Memory B cell (primary cell): ENCODE data around the gene KDM6B.
"Not testable (repeated sequence)": the region's sequence is repeated elsewhere in the genome, so short reads cannot be mapped to it uniquely, and the experiment has no call there.

Experiments used
- ATAC-seq: fragments of 150-1000 bp; cut with Tn5 transposase; 2 replicates; pipeline ENCODE4 v1.10.0; 2021; ENCODE audit warnings: low read depth, mild to moderate bottlenecking, moderate library complexity
- DNase-seq, 2 donors: peaks; one replicate each; pipeline ENCODE4 v3.0.0; 2022; ENCODE audit warnings: low spot score in 2 of 2
- H3K27ac Mint-ChIP-seq: one replicate; pipeline ENCODE4 v1.8.0; 2022; ENCODE audit warnings: mild to moderate bottlenecking, moderate library complexity, mixed read lengths
- H3K27me3 Mint-ChIP-seq: one replicate; pipeline ENCODE4 v1.8.0; 2022; ENCODE audit warnings: mixed read lengths
- H3K36me3 Mint-ChIP-seq: one replicate; pipeline ENCODE4 v1.8.0; 2022; ENCODE audit warnings: mild to moderate bottlenecking, mixed read lengths
- H3K4me1 Mint-ChIP-seq: one replicate; pipeline ENCODE4 v1.8.0; 2022; ENCODE audit warnings: mixed read lengths
- H3K4me3 Mint-ChIP-seq: one replicate; pipeline ENCODE4 v1.8.0; 2022; ENCODE audit warnings: mild to moderate bottlenecking, moderate library complexity, mixed read lengths
- H3K9me3 Mint-ChIP-seq: one replicate; pipeline ENCODE4 v1.8.0; 2022; ENCODE audit warnings: mixed read lengths

The KDM6B gene

GRCh38 chr17:7833795-7834541 is at the start of gene KDM6B:
KDM6B (plus strand) TSS chr17:7834217; CDS start chr17:7845555, 11,338 bp downstream.
- H3K27ac Mint-ChIP-seq = peak within 1 kb of the TSS; percentile 98
- H3K4me1 Mint-ChIP-seq = peaks cover 33% of the 10 kb centered on the region
- peak; percentile 89 to 91 for DNase-seq
- peak within 1 kb of the TSS; percentile 92 for H3K4me3 Mint-ChIP-seq
- H3K27me3 Mint-ChIP-seq = peaks cover 15% of the 10 kb centered on the region
- no peaks in the 10 kb centered on the region for H3K36me3 Mint-ChIP-seq
- ATAC-seq = peak; percentile 55
- H3K9me3 Mint-ChIP-seq = no peaks in the 10 kb centered on the region

- Mint-ChIP-seq H3K4me3 (no peak overlapping the region), H3K9me3 (no peaks in the 10 kb centered on the region), H3K4me1 (no peaks in the 10 kb centered on the region), H3K36me3 (no peaks in the 10 kb centered on the region), H3K27ac (no peak overlapping the region), H3K27me3 (peaks cover 13% of the 10 kb centered on the region)
- no peak for ATAC-seq
- no peak for DNase-seq
Observed at GRCh38 chr17:7786866-7787265, 47.2 kb upstream of the KDM6B start.

DNA sequence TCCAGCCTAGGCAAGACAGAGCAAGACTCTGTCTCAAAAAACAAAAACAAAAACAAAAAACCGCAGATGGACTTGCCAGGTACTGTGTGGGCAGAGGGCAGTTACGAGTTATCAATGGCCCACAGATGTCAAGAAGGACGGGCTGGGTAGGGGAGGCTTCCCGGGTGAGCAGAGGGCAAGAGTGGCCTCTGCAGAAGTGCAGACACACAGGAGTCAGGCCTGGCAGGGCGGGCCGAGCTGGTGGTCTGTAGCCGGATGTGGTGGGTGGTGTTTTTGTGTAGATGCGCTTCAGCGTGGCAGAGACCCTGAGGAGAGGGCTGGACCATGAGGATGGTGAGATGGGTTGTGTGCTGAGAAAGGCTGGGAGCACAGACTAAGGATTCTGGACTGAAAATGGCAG is 44.9 kb upstream of the KDM6B start:
- no peaks in the 10 kb centered on the region for H3K9me3 Mint-ChIP-seq
- no peaks in the 10 kb centered on the region for H3K36me3 Mint-ChIP-seq
- H3K27me3 Mint-ChIP-seq = peaks cover 13% of the 10 kb centered on the region
- no peaks in the 10 kb centered on the region for H3K4me1 Mint-ChIP-seq
- DNase-seq = no peak
- H3K27ac Mint-ChIP-seq = no peak overlapping the region
- ATAC-seq = no peak
- no peak overlapping the region for H3K4me3 Mint-ChIP-seq

DNA sequence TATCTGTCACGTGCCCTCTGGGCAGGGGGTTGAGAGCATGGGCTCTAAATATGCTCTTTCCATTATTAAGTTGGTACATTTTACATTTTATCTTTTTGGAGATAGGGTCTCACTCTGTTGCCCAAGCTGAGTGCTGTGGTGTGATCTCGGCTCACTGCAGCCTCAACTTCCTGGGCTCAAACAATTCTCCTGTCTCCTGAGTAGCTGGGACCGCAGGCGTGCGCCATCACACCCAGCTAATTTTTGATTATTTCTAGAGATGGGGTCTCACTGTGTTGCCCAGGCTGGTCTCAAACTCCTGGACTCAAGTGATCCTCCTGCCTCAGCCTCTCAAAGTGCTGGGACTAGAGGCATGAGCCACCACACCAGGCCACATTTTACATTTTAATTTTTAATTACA is 43.9 kb upstream of the KDM6B start:
- H3K4me1 Mint-ChIP-seq = no peaks in the 10 kb centered on the region
- peaks cover 14% of the 10 kb centered on the region for H3K27me3 Mint-ChIP-seq
- H3K4me3 Mint-ChIP-seq = no peak overlapping the region
- no peaks in the 10 kb centered on the region for H3K36me3 Mint-ChIP-seq
- no peaks in the 10 kb centered on the region for H3K9me3 Mint-ChIP-seq
- no peak overlapping the region for H3K27ac Mint-ChIP-seq
- DNase-seq = no peak
- no peak for ATAC-seq

DNA sequence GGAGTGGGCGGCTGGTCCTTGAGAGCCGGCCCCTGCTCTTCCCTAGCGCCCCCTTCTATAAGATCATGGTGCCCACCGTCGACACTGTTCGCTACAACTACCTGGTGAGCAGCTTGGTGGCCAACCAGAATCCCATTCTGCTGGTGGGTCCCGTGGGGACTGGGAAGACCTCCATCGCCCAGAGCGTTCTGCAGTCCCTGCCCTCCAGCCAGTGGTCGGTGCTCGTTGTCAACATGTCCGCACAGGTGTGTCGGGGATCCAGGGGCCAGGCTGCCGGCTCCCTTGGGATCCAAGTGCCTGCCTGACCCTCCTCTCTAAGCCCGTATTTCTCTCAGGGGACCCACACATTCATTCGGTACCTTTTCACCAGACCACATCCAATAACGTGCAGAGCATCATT is 41.4 kb upstream of the KDM6B start:
- Mint-ChIP-seq H3K36me3 (no peaks in the 10 kb centered on the region), H3K4me1 (no peaks in the 10 kb centered on the region), H3K27ac (no peak overlapping the region), H3K27me3 (peaks cover 14% of the 10 kb centered on the region), H3K4me3 (no peak overlapping the region), H3K9me3 (no peaks in the 10 kb centered on the region)
- no peak for ATAC-seq
- DNase-seq = no peak

DNA sequence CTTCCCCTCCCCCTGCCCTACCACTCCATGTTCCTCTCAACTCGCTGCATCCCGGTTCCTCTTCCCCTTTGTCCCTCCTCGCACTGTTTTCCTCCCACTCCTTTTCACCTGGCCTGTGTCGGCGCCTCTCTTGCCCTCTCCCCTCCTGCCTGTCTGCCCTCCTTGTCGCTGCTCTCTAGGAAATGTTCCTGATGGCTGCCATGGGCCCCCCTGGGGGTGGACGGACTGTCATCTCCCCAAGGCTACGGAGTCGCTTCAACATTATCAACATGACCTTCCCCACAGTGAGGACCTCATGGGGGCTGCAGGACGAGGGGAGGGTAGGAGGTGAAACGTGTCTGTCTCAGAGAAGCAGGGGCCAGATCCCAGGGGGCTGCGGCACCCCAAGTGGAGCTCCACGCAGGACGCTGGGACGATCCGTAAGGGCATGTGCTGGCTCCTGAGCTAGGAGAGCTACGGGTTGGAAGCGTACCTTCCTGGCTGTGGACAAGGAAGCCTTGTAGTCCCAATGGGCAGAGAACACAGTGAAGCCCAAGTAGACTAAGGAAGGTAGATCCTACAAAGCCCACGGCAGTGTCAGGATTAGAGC is 39.8 kb upstream of the KDM6B start:
- H3K36me3 Mint-ChIP-seq = no peaks in the 10 kb centered on the region
- no peaks in the 10 kb centered on the region for H3K9me3 Mint-ChIP-seq
- H3K4me3 Mint-ChIP-seq = no peak overlapping the region
- DNase-seq (no peak), ATAC-seq (no peak)
- peaks cover 14% of the 10 kb centered on the region for H3K27me3 Mint-ChIP-seq
- H3K4me1 Mint-ChIP-seq = no peaks in the 10 kb centered on the region
- H3K27ac Mint-ChIP-seq = no peak overlapping the region

GRCh38 chr17:7797976-7798375 is 36.0 kb upstream of the KDM6B start:
- H3K9me3 Mint-ChIP-seq = no peaks in the 10 kb centered on the region
- peaks cover 18% of the 10 kb centered on the region for H3K27me3 Mint-ChIP-seq
- no peak overlapping the region for H3K4me3 Mint-ChIP-seq
- H3K36me3 Mint-ChIP-seq = no peaks in the 10 kb centered on the region
- peaks cover 2% of the 10 kb centered on the region for H3K4me1 Mint-ChIP-seq
- no peak overlapping the region for H3K27ac Mint-ChIP-seq
- ATAC-seq = no peak
- DNase-seq = no peak

GRCh38 chr17:7798839-7799238 is 35.2 kb upstream of the KDM6B start:
- Mint-ChIP-seq H3K9me3 (no peaks in the 10 kb centered on the region), H3K27ac (no peak overlapping the region), H3K4me1 (peaks cover 2% of the 10 kb centered on the region), H3K36me3 (no peaks in the 10 kb centered on the region), H3K4me3 (no peak overlapping the region), H3K27me3 (peaks cover 19% of the 10 kb centered on the region)
- ATAC-seq (no peak), DNase-seq (no peak)

DNA sequence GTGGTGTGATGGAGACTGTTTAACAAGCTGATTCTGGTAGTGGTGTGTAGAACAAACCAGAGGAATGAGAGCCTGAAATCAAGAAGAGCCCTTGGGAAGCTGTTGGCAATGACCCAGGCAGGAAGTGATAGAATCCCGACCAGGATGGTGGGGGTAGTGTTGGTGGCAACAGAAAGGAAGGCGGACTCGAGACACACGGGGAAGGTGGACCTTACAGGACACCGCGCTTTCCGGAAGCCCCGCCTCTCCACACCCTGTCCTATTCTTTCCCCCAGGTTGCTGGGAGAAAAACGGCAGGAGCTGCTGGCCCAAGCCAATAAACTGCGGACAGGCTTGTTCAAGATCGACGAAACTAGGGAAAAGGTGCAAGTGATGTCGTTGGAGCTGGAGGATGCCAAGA is 30.0 kb upstream of the KDM6B start:
- H3K27ac Mint-ChIP-seq = no peak overlapping the region
- H3K4me3 Mint-ChIP-seq = no peak overlapping the region
- no peaks in the 10 kb centered on the region for H3K9me3 Mint-ChIP-seq
- no peaks in the 10 kb centered on the region for H3K36me3 Mint-ChIP-seq
- DNase-seq (no peak), ATAC-seq (no peak)
- peaks cover 2% of the 10 kb centered on the region for H3K4me1 Mint-ChIP-seq
- H3K27me3 Mint-ChIP-seq = peaks cover 26% of the 10 kb centered on the region

GRCh38 chr17:7806587-7806986 is 27.4 kb upstream of the KDM6B start:
- no peaks in the 10 kb centered on the region for H3K36me3 Mint-ChIP-seq
- no peak overlapping the region for H3K4me3 Mint-ChIP-seq
- peaks cover 25% of the 10 kb centered on the region for H3K27me3 Mint-ChIP-seq
- DNase-seq (no peak), ATAC-seq (no peak)
- H3K27ac Mint-ChIP-seq = no peak overlapping the region
- no peaks in the 10 kb centered on the region for H3K9me3 Mint-ChIP-seq
- H3K4me1 Mint-ChIP-seq = peaks cover 2% of the 10 kb centered on the region

DNA sequence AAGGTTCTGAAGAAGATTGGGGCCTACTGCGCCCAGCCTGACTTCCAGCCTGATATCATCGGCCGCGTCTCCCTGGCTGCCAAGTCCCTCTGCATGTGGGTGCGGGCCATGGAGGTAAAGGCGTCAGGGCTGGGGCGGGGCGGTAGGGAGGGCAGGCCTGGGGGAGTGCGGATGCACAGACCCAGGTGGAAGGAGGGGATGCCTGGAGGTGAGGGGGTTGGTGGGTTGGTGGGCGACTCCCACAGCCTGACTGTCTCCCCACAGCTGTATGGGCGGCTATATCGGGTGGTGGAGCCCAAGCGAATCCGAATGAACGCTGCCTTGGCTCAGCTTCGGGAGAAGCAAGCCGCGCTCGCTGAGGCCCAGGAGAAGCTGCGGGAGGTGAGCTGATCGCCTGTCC is 26.8 kb upstream of the KDM6B start:
- H3K27ac Mint-ChIP-seq = no peak overlapping the region
- no peaks in the 10 kb centered on the region for H3K9me3 Mint-ChIP-seq
- no peaks in the 10 kb centered on the region for H3K36me3 Mint-ChIP-seq
- H3K4me1 Mint-ChIP-seq = peaks cover 2% of the 10 kb centered on the region
- H3K27me3 Mint-ChIP-seq = peaks cover 23% of the 10 kb centered on the region
- H3K4me3 Mint-ChIP-seq = no peak overlapping the region
- ATAC-seq (no peak), DNase-seq (no peak)

DNA sequence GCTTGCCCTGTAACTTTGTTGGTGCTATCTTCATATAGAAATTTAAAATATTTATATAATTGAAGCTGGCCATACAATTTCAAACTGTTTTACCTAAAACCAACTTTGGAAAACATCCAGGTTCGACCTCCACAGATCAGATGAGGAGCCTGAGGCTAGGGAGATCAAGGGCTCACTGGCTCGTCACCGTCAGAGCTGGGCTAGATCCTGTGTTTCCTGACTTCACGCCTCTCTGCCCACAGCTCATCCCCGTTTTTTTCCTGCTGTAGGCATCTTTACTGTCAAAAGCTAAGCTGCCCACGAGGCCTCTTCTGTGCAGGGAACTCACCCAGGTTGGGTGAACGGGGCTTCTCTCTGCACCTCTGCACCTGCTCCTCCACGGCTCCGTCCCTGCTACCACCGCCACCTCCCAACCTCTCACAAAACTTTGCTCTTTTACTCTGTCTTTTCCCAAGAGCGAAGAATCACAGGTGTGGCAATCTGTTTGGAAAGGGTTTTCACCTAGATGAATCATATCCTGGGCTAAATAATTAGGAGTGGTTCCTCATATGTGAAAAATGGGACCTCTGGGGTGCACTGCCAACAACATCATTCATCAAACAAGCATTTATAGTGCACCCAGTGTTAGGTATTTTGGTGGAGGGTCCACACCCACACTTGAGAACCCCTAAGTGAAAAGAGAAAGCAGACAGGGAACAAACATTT is 24.8 kb upstream of the KDM6B start:
- H3K9me3 Mint-ChIP-seq = no peaks in the 10 kb centered on the region
- no peak overlapping the region for H3K4me3 Mint-ChIP-seq
- DNase-seq = no peak
- no peaks in the 10 kb centered on the region for H3K4me1 Mint-ChIP-seq
- ATAC-seq = no peak
- no peaks in the 10 kb centered on the region for H3K36me3 Mint-ChIP-seq
- H3K27me3 Mint-ChIP-seq = peaks cover 19% of the 10 kb centered on the region
- H3K27ac Mint-ChIP-seq = no peak overlapping the region

- H3K4me1 Mint-ChIP-seq, H3K4me3 Mint-ChIP-seq, DNase-seq, ATAC-seq, H3K9me3 Mint-ChIP-seq, H3K36me3 Mint-ChIP-seq, H3K27ac Mint-ChIP-seq: not testable (repeated sequence)
- H3K27me3 Mint-ChIP-seq = peaks cover 19% of the 10 kb centered on the region
Observed at GRCh38 chr17:7809791-7810343, 24.1 kb upstream of the KDM6B start.

DNA sequence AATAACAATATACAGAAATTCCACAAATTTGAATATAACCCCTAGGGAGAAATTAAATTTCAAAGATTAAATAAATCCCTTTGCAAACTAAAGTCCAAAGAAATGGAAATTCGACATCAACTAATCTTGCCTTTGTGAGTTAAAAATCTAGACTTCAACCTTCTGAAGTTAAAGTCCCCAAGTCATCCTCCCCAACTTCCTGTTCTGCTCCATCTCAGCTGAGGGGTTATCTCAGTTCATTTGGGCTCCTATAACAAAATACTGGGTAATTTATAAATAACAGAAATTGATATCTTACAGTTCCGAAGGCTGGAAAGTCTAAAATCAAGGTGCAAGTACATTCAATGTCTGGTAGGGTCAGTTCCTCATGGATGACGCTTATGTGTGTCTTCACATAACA is 22.8 kb upstream of the KDM6B start:
- Mint-ChIP-seq H3K9me3 (no peaks in the 10 kb centered on the region), H3K27me3 (peaks cover 14% of the 10 kb centered on the region), H3K27ac (no peak overlapping the region), H3K4me3 (no peak overlapping the region), H3K36me3 (no peaks in the 10 kb centered on the region), H3K4me1 (no peaks in the 10 kb centered on the region)
- ATAC-seq (no peak), DNase-seq (no peak)
